HEK293 (cell line): ENCODE results near the gene PPP1R15B.

Experiments
- CTCF ChIA-PET: fragments of 350-600 bp; formaldehyde crosslinking; extraction: SDS; loops from one replicate; lab custom pipeline; 2021; ENCODE audit warnings: antibody characterized with exemption; lab: Yijun Ruan, JAX
- POLR2A ChIA-PET: fragments of 300-600 bp; formaldehyde crosslinking; extraction: SDS; loops from one replicate; lab custom pipeline; 2020; ENCODE audit warnings: antibody characterized with exemption, inconsistent platforms; lab: Yijun Ruan, JAX
- H3K27ac ChIP-seq: fragments of 200-500 bp; sonication (Bioruptor generic); 2 replicates; pipeline ENCODE4 v1.5.1; 2014; ENCODE audit warnings: low read depth, low read length, control low read depth, inconsistent platforms; ENCODE audit errors: extremely low read depth
- H3K36me3 ChIP-seq, 2 experiments: fragments of 200-500 bp in 1 of 2; sonication (Bioruptor generic) in 1 of 2; 1 replicate in 1 of 2; 2 replicates in 1 of 2; pipeline ENCODE4 v1.5.1; 2014 to 2017; ENCODE audit warnings: inconsistent platforms in 2 of 2, low read length in 2 of 2; ENCODE audit not compliant: control insufficient read depth in 2 of 2, insufficient read depth in 1 of 2
- H3K4me1 ChIP-seq: fragments of 200-500 bp; sonication (Bioruptor generic); 2 replicates; pipeline ENCODE4 v1.5.1; 2014; ENCODE audit warnings: mild to moderate bottlenecking, low read length, inconsistent platforms; ENCODE audit not compliant: control insufficient read depth, insufficient read depth
- H3K4me3 ChIP-seq: 2 replicates; pipeline ENCODE4 v1.5.1; 2011; ENCODE audit warnings: low read depth, mild to moderate bottlenecking, control low read depth, low read length, moderate library complexity
- H3K9me3 ChIP-seq: fragments of 200-500 bp; sonication (Bioruptor generic); 2 replicates; pipeline ENCODE4 v1.5.1; 2014; ENCODE audit warnings: low read depth, low read length, inconsistent platforms; ENCODE audit not compliant: control insufficient read depth, insufficient read depth
- GLIS1 ChIP-seq: fragments of 450-650 bp; formaldehyde crosslinking; IDR thresholded peaks from 2 replicates; pipeline ENCODE4 v1.5.1; 2016; ENCODE audit warnings: missing biosample characterization, missing genetic modification characterization
- KLF16 ChIP-seq: fragments of 450-650 bp; formaldehyde crosslinking; IDR thresholded peaks from 2 replicates; pipeline ENCODE4 v1.5.1; 2017; ENCODE audit warnings: missing biosample characterization, missing genetic modification characterization
- KLF8 ChIP-seq: fragments of 450-650 bp; formaldehyde crosslinking; IDR thresholded peaks from 2 replicates; pipeline ENCODE4 v1.5.1; 2016; ENCODE audit warnings: missing biosample characterization, missing genetic modification characterization
- OSR2 ChIP-seq: fragments of 450-650 bp; formaldehyde crosslinking; IDR thresholded peaks from 2 replicates; pipeline ENCODE4 v1.5.1; 2016; ENCODE audit warnings: missing biosample characterization, missing genetic modification characterization
- SP2 ChIP-seq: fragments of 450-650 bp; formaldehyde crosslinking; IDR thresholded peaks from 2 replicates; pipeline ENCODE4 v1.5.1; 2016; ENCODE audit warnings: missing biosample characterization, missing genetic modification characterization
- ZBTB48 ChIP-seq: fragments of 450-650 bp; formaldehyde crosslinking; IDR thresholded peaks from 2 replicates; pipeline ENCODE4 v1.5.1; 2016; ENCODE audit warnings: missing biosample characterization, missing genetic modification characterization
- ZBTB8A ChIP-seq: fragments of 450-650 bp; formaldehyde crosslinking; IDR thresholded peaks from 2 replicates; pipeline ENCODE4 v1.5.1; 2016; ENCODE audit warnings: missing biosample characterization, missing genetic modification characterization
- ZNF132 ChIP-seq: fragments of 450-650 bp; formaldehyde crosslinking; IDR thresholded peaks from 2 replicates; pipeline ENCODE4 v1.5.1; 2017; ENCODE audit warnings: missing biosample characterization, missing genetic modification characterization, borderline replicate concordance
- ZNF140 ChIP-seq: fragments of 450-650 bp; formaldehyde crosslinking; IDR thresholded peaks from 2 replicates; pipeline ENCODE4 v1.5.1; 2016; ENCODE audit warnings: missing biosample characterization, missing genetic modification characterization
- ZNF155 ChIP-seq: fragments of 450-650 bp; formaldehyde crosslinking; IDR thresholded peaks from 2 replicates; pipeline ENCODE4 v1.5.1; 2016; ENCODE audit warnings: missing biosample characterization, missing genetic modification characterization
- ZNF175 ChIP-seq: fragments of 450-650 bp; formaldehyde crosslinking; IDR thresholded peaks from 2 replicates; pipeline ENCODE4 v1.5.1; 2016; ENCODE audit warnings: missing biosample characterization, missing genetic modification characterization
- ZNF23 ChIP-seq: fragments of 450-650 bp; formaldehyde crosslinking; IDR thresholded peaks from 2 replicates; pipeline ENCODE4 v1.5.1; 2016; ENCODE audit warnings: missing biosample characterization, missing genetic modification characterization, borderline replicate concordance
- ZNF423 ChIP-seq: fragments of 450-650 bp; formaldehyde crosslinking; IDR thresholded peaks from 2 replicates; pipeline ENCODE4 v1.5.1; 2016; ENCODE audit warnings: missing biosample characterization, missing genetic modification characterization
- ZNF433 ChIP-seq: fragments of 450-650 bp; formaldehyde crosslinking; IDR thresholded peaks from 2 replicates; pipeline ENCODE4 v1.5.1; 2016; ENCODE audit warnings: missing biosample characterization, missing genetic modification characterization, low read depth
- ZNF558 ChIP-seq: fragments of 450-650 bp; formaldehyde crosslinking; IDR thresholded peaks from 2 replicates; pipeline ENCODE4 v1.5.1; 2016; ENCODE audit warnings: missing biosample characterization, missing genetic modification characterization
- ZNF664 ChIP-seq: fragments of 450-650 bp; formaldehyde crosslinking; IDR thresholded peaks from 2 replicates; pipeline ENCODE4 v1.5.1; 2016; ENCODE audit warnings: missing biosample characterization, missing genetic modification characterization
- ZNF747 ChIP-seq: fragments of 450-650 bp; formaldehyde crosslinking; IDR thresholded peaks from 2 replicates; pipeline ENCODE4 v1.5.1; 2016; ENCODE audit warnings: missing biosample characterization, missing genetic modification characterization
- ZNF76 ChIP-seq: fragments of 450-650 bp; formaldehyde crosslinking; IDR thresholded peaks from 2 replicates; pipeline ENCODE4; 2016; ENCODE audit warnings: low read depth, missing biosample characterization, missing genetic modification characterization, borderline replicate concordance
- ZSCAN30 ChIP-seq: fragments of 450-650 bp; IDR thresholded peaks from 2 replicates; pipeline ENCODE4 v1.5.1; 2018; ENCODE audit warnings: missing biosample characterization, mild to moderate bottlenecking, missing genetic modification characterization, moderate library complexity
- TF ChIP-seq, protein P1 (sequence below): fragments of 450-650 bp; formaldehyde crosslinking; IDR thresholded peaks from 2 replicates; pipeline ENCODE4 v1.5.1; 2017; ENCODE audit warnings: missing biosample characterization, missing genetic modification characterization
- TF ChIP-seq, protein P2 (sequence below): fragments of 450-650 bp; formaldehyde crosslinking; IDR thresholded peaks from 2 replicates; pipeline ENCODE4 v1.5.1; 2016; ENCODE audit warnings: missing biosample characterization, missing genetic modification characterization
- TF ChIP-seq, protein P3 (sequence below): fragments of 450-650 bp; formaldehyde crosslinking; IDR thresholded peaks from 2 replicates; pipeline ENCODE4 v1.5.1; 2016; ENCODE audit warnings: missing biosample characterization, missing genetic modification characterization
- TF ChIP-seq, protein P4 (sequence below): fragments of 450-650 bp; formaldehyde crosslinking; IDR thresholded peaks from 2 replicates; pipeline ENCODE4 v1.5.1; 2016; ENCODE audit warnings: missing biosample characterization, missing genetic modification characterization

Gene PPP1R15B

GRCh38 chr1:204407295-204407971 lies 4.2 kb downstream of the PPP1R15B start:
- ChIA-PET POLR2A (interaction anchor here (0.6 to 2.2 kb wide), 4 partner anchors 9 to 577 kb away, joined by 4 to 12 read pairs (median 6); no protein-coding TSS in a partner anchor), CTCF (interaction anchor here (0.7 to 5.5 kb wide), 7 partner anchors 9 to 400 kb away, joined by 3 to 64 read pairs (median 7); partner anchors contain the start of gene PIK3C2B)
- peaks cover 21 to 68% of the 10 kb centered on the region in 2 experiments for H3K36me3 ChIP-seq
- H3K4me1 ChIP-seq, result no peaks in the 10 kb centered on the region; the same call in 1 of the 2 replicates
- peak; percentile 76; the same call in 1 of the 2 replicates for TF ChIP-seq ZNF664 (tag by site-specific recombination)
- TF ChIP-seq ZBTB8A, result 0 out of 2 replicates have a peak, but pooled peaks have one; percentile 9
- TF ChIP-seq ZSCAN30 (tag by site-specific recombination), result 0 out of 2 replicates have a peak, but pooled peaks have one; percentile 18
- no peak for TF ChIP-seq ZNF132
- H3K4me3 ChIP-seq, result peak overlapping the region; percentile 62
- H3K9me3 ChIP-seq, result no peaks in the 10 kb centered on the region
- no peak overlapping the region for H3K27ac ChIP-seq

GRCh38 chr1:204406621-204407020 lies 5.0 kb downstream of the PPP1R15B start:
- ChIA-PET CTCF (interaction anchor here (1.3 to 5.5 kb wide), 3 partner anchors 8 to 40 kb away, joined by 4 to 64 read pairs (median 7); no protein-coding TSS in a partner anchor), POLR2A (interaction anchor here (2.2 kb wide), 1 partner anchor 8 kb away, joined by 12 read pairs; no protein-coding TSS in a partner anchor)
- H3K4me1 ChIP-seq, result no peaks in the 10 kb centered on the region; the same call in 1 of the 2 replicates
- peaks cover 24 to 71% of the 10 kb centered on the region in 2 experiments for H3K36me3 ChIP-seq
- no peak overlapping the region for H3K27ac ChIP-seq
- H3K9me3 ChIP-seq, result no peaks in the 10 kb centered on the region
- H3K4me3 ChIP-seq, result peak overlapping the region; percentile 62
- TF ChIP-seq ZNF747 (tag by site-specific recombination) (no peak), KLF8 (tag by site-specific recombination) (no peak), SP2 (no peak), ZNF433 (tag by site-specific recombination) (no peak), ZNF140 (tag by site-specific recombination) (no peak), KLF16 (no peak), GLIS1 (tag by site-specific recombination) (peak; percentile 77), ZNF155 (no peak), OSR2 (tag by site-specific recombination) (no peak), ZNF132 (no peak), ZNF558 (tag by site-specific recombination) (peak; percentile 97), ZNF23 (no peak)
- TF ChIP-seq, protein P1, sequence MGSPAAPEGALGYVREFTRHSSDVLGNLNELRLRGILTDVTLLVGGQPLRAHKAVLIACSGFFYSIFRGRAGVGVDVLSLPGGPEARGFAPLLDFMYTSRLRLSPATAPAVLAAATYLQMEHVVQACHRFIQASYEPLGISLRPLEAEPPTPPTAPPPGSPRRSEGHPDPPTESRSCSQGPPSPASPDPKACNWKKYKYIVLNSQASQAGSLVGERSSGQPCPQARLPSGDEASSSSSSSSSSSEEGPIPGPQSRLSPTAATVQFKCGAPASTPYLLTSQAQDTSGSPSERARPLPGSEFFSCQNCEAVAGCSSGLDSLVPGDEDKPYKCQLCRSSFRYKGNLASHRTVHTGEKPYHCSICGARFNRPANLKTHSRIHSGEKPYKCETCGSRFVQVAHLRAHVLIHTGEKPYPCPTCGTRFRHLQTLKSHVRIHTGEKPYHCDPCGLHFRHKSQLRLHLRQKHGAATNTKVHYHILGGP, result no peak
- TF ChIP-seq, protein P2, sequence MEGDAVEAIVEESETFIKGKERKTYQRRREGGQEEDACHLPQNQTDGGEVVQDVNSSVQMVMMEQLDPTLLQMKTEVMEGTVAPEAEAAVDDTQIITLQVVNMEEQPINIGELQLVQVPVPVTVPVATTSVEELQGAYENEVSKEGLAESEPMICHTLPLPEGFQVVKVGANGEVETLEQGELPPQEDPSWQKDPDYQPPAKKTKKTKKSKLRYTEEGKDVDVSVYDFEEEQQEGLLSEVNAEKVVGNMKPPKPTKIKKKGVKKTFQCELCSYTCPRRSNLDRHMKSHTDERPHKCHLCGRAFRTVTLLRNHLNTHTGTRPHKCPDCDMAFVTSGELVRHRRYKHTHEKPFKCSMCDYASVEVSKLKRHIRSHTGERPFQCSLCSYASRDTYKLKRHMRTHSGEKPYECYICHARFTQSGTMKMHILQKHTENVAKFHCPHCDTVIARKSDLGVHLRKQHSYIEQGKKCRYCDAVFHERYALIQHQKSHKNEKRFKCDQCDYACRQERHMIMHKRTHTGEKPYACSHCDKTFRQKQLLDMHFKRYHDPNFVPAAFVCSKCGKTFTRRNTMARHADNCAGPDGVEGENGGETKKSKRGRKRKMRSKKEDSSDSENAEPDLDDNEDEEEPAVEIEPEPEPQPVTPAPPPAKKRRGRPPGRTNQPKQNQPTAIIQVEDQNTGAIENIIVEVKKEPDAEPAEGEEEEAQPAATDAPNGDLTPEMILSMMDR (tag by site-specific recombination), result no peak

GRCh38 chr1:204405988-204406387 lies 5.6 kb downstream of the PPP1R15B start:
- TF ChIP-seq ZNF76 (tag by site-specific recombination) (peak; percentile 52; the same call in 1 of the 2 replicates), ZBTB48 (peak; percentile 56; the same call in 1 of the 2 replicates), ZNF175 (tag by site-specific recombination) (no peak), ZNF423 (tag by site-specific recombination) (no peak)
- TF ChIP-seq, protein P3, sequence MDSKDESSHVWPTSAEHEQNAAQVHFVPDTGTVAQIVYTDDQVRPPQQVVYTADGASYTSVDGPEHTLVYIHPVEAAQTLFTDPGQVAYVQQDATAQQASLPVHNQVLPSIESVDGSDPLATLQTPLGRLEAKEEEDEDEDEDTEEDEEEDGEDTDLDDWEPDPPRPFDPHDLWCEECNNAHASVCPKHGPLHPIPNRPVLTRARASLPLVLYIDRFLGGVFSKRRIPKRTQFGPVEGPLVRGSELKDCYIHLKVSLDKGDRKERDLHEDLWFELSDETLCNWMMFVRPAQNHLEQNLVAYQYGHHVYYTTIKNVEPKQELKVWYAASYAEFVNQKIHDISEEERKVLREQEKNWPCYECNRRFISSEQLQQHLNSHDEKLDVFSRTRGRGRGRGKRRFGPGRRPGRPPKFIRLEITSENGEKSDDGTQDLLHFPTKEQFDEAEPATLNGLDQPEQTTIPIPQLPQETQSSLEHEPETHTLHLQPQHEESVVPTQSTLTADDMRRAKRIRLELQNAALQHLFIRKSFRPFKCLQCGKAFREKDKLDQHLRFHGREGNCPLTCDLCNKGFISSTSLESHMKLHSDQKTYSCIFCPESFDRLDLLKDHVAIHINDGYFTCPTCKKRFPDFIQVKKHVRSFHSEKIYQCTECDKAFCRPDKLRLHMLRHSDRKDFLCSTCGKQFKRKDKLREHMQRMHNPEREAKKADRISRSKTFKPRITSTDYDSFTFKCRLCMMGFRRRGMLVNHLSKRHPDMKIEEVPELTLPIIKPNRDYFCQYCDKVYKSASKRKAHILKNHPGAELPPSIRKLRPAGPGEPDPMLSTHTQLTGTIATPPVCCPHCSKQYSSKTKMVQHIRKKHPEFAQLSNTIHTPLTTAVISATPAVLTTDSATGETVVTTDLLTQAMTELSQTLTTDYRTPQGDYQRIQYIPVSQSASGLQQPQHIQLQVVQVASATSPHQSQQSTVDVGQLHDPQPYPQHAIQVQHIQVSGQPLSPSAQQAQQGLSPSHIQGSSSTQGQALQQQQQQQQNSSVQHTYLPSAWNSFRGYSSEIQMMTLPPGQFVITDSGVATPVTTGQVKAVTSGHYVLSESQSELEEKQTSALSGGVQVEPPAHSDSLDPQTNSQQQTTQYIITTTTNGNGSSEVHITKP, result no peak
- TF ChIP-seq, protein P4, sequence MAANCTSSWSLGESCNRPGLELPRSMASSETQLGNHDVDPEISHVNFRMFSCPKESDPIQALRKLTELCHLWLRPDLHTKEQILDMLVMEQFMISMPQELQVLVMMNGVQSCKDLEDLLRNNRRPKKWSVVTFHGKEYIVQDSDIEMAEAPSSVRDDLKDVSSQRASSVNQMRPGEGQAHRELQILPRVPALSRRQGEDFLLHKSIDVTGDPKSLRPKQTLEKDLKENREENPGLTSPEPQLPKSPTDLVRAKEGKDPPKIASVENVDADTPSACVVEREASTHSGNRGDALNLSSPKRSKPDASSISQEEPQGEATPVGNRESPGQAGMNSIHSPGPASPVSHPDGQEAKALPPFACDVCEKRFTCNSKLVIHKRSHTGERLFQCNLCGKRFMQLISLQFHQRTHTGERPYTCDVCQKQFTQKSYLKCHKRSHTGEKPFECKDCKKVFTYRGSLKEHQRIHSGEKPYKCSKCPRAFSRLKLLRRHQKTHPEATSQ (tag by site-specific recombination), result no peak
- Histone ChIP-seq H3K27ac (no peak overlapping the region), H3K4me1 (no peaks in the 10 kb centered on the region; the same call in 1 of the 2 replicates), H3K36me3 (peaks cover 24 to 74% of the 10 kb centered on the region in 2 experiments), H3K4me3 (no peak overlapping the region; the same call in 1 of the 2 replicates), H3K9me3 (no peaks in the 10 kb centered on the region)
- ChIA-PET CTCF (interaction anchor here (2.5 to 5.5 kb wide), 2 partner anchors 8 to 41 kb away, joined by 7 to 64 read pairs; no protein-coding TSS in a partner anchor), POLR2A (no interaction called here)
